OCI-LY7 (cell line): ENCODE results near the gene HYAL1. TPM values are rescaled to one million over a fixed set of nuclear protein-coding genes. Genes with fewer than 3 reads are reported as not detected.
A peak's percentile ranks its signal among the peaks of the same experiment; 100 is the strongest.

Experiments
- BruUV-seq: library from RNA; stranded (reverse); fragments of 400-500 nt; replicated peaks from 2 replicates; lab custom pipeline; 2021; lab: Mats Ljungman, UMichigan
- CTCF ChIA-PET: fragments of 300-600 bp; sonication (Branson Sonifier 250); formaldehyde crosslinking; loops from one replicate; lab custom pipeline; 2022; ENCODE audit warnings: antibody characterized with exemption; ENCODE audit not compliant: unreplicated experiment; lab: Charles Lee
- POLR2A ChIA-PET: fragments of 300-600 bp; sonication (Branson Sonifier 250); formaldehyde crosslinking; loops from one replicate; lab custom pipeline; 2022; ENCODE audit warnings: antibody characterized with exemption; lab: Charles Lee
- DNase-seq: peaks from one replicate; pipeline ENCODE4 v3.0.0-alpha.2; 2015; ENCODE audit warnings: low spot score
- H2AFZ ChIP-seq: fragments of 200-600 bp; sonication (generic), shearing (Covaris generic); 2 replicates; pipeline ENCODE4 v1.6.1; 2014; ENCODE audit warnings: mild to moderate bottlenecking, antibody characterized with exemption, low read length, moderate library complexity
- H3K27ac ChIP-seq: fragments of 200-600 bp; sonication (generic); 2 replicates; pipeline ENCODE4 v1.5.1; 2014; ENCODE audit warnings: mixed run types, low read depth, mild to moderate bottlenecking, moderate library complexity, low read length, inconsistent platforms; ENCODE audit not compliant: poor library complexity, severe bottlenecking
- H3K36me3 ChIP-seq: fragments of 200-600 bp; sonication (generic); 2 replicates; pipeline ENCODE4 v1.6.1; 2014; ENCODE audit warnings: mild to moderate bottlenecking, antibody characterized with exemption, low read length, moderate library complexity, mixed read lengths; ENCODE audit not compliant: insufficient read depth
- H3K4me1 ChIP-seq: fragments of 200-600 bp; sonication (generic); 2 replicates; pipeline ENCODE4 v1.5.1; 2014; ENCODE audit warnings: mild to moderate bottlenecking, low read length; ENCODE audit not compliant: insufficient read depth, poor library complexity, severe bottlenecking
- H3K4me2 ChIP-seq: fragments of 200-600 bp; sonication (generic); 2 replicates; pipeline ENCODE4 v1.6.1; 2014; ENCODE audit warnings: mild to moderate bottlenecking, low read length
- H3K4me3 ChIP-seq: fragments of 200-600 bp; sonication (generic); 2 replicates; pipeline ENCODE4 v1.5.1; 2014; ENCODE audit warnings: mild to moderate bottlenecking, low read depth, low read length; ENCODE audit not compliant: poor library complexity, severe bottlenecking
- H3K79me2 ChIP-seq: fragments of 200-600 bp; sonication (generic); 2 replicates; pipeline ENCODE4 v1.6.1; 2016; ENCODE audit warnings: low read depth, mild to moderate bottlenecking, low read length, moderate library complexity, mixed read lengths; ENCODE audit not compliant: insufficient read depth
- H3K9me2 ChIP-seq: fragments of 200-600 bp; sonication (generic); 2 replicates; pipeline ENCODE4 v1.6.1; 2016; ENCODE audit warnings: mild to moderate bottlenecking, low read length, mixed read lengths; ENCODE audit not compliant: insufficient read depth
- H3K9me3 ChIP-seq: fragments of 200-600 bp; sonication (generic); 2 replicates; pipeline ENCODE4 v1.6.1; 2014; ENCODE audit warnings: mild to moderate bottlenecking, mixed run types, low read length, mixed read lengths
- H4K20me1 ChIP-seq: fragments of 200-600 bp; sonication (generic); 2 replicates; pipeline ENCODE4 v1.6.1; 2014; ENCODE audit warnings: mild to moderate bottlenecking, antibody characterized with exemption, low read length, moderate library complexity, mixed read lengths; ENCODE audit not compliant: insufficient read depth
- EZH2phosphoT487 ChIP-seq: fragments of 200-600 bp; sonication (generic); IDR thresholded peaks from 2 replicates; pipeline ENCODE4 v1.6.1; 2018; ENCODE audit warnings: low read depth, borderline replicate concordance, mild to moderate bottlenecking, mixed run types, antibody characterized with exemption, low read length, moderate library complexity, mixed read lengths
- intact Hi-C: fragments of 100-400 bp; cut with micrococcal nuclease; formaldehyde crosslinking; loops from one replicate; pipeline ENCODE4 v1.10.0; 2022; ENCODE audit not compliant: unreplicated experiment
- total RNA-seq, 2 experiments: library from RNA; depleted of rRNA in 1 of 2; stranded (reverse); fragments of >200 nt in 1 of 2; shearing (Covaris generic) in 1 of 2; gene quantifications; 2 replicates each; pipeline ENCODE4 v1.2.3, GENCODE V29; 2014 to 2022
- TF ChIP-seq, protein P1 (sequence below): fragments of 200-600 bp; sonication (generic); conservative IDR thresholded peaks from 2 replicates; pipeline ENCODE4 v1.5.1; 2014; ENCODE audit warnings: mild to moderate bottlenecking, antibody characterized with exemption, low read length, moderate library complexity, mixed read lengths

The HYAL1 gene
- total RNA-seq, 2 experiments from 2014 or later = 0.36 to 0.85 TPM

DNA sequence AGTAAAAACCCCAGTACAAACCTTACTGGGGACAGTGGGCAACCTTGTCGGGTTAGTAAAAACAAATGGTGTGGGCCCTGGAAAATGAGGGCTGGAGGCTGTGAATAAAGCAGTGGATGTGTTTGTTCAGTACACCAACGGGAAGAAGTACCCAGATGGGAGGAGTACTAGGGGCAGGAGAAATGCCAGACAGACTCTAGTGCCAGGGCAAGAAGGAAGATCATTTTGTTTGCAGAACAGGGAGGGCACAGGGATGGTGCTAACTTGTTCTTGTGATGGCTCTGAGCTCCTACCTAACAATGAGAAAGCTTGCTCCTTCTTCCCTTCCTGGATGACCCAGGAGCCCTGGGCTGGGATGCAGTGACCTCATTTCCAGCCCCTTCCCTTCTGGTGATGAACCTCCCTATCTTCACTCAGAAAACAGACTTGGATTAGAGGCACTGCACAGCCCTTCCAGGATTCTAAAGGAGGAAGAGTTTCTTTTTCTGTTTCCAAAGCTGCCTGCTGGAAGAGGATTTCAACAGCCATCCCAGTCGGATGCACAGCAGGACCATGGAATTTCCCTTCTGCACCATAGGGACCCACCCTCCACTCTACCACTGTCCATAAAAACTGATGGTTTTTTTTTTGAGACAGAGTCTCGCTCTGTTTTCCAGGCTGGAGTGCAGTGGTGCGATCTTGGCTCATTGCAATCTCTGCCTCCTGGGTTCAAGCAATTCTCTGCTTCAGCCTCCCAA, 31.1 kb upstream of the HYAL1 start:
- Histone ChIP-seq H3K4me3 (peak overlapping the region; percentile 32), H3K79me2 (peaks cover 50% of the 10 kb centered on the region), H4K20me1 (peaks cover 5% of the 10 kb centered on the region), H3K27ac (peak overlapping the region; percentile 37), H3K36me3 (peaks cover 66% of the 10 kb centered on the region), H2AFZ (no peak overlapping the region), H3K4me2 (peak overlapping the region; percentile 90), H3K9me2 (no peaks in the 10 kb centered on the region), H3K9me3 (no peaks in the 10 kb centered on the region), H3K4me1 (peaks cover 46% of the 10 kb centered on the region)
- intact Hi-C loops = loop anchor here (5.0 kb wide), 2 partner anchors 37 to 97 kb away; partner anchors contain the start of genes GNAI2, HYAL3 and NAA80
- no peak for TF ChIP-seq EZH2phosphoT487
- TF ChIP-seq, protein P1, sequence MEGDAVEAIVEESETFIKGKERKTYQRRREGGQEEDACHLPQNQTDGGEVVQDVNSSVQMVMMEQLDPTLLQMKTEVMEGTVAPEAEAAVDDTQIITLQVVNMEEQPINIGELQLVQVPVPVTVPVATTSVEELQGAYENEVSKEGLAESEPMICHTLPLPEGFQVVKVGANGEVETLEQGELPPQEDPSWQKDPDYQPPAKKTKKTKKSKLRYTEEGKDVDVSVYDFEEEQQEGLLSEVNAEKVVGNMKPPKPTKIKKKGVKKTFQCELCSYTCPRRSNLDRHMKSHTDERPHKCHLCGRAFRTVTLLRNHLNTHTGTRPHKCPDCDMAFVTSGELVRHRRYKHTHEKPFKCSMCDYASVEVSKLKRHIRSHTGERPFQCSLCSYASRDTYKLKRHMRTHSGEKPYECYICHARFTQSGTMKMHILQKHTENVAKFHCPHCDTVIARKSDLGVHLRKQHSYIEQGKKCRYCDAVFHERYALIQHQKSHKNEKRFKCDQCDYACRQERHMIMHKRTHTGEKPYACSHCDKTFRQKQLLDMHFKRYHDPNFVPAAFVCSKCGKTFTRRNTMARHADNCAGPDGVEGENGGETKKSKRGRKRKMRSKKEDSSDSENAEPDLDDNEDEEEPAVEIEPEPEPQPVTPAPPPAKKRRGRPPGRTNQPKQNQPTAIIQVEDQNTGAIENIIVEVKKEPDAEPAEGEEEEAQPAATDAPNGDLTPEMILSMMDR = no peak
- DNase-seq = no peak
- ChIA-PET POLR2A (interaction anchor here (1.0 to 1.8 kb wide), 2 partner anchors 14 to 16 kb away, joined by 5 to 6 read pairs; partner anchors contain the start of genes CYB561D2 and NPRL2), CTCF (no interaction called here)
- no TSS peak for BruUV-seq

DNA sequence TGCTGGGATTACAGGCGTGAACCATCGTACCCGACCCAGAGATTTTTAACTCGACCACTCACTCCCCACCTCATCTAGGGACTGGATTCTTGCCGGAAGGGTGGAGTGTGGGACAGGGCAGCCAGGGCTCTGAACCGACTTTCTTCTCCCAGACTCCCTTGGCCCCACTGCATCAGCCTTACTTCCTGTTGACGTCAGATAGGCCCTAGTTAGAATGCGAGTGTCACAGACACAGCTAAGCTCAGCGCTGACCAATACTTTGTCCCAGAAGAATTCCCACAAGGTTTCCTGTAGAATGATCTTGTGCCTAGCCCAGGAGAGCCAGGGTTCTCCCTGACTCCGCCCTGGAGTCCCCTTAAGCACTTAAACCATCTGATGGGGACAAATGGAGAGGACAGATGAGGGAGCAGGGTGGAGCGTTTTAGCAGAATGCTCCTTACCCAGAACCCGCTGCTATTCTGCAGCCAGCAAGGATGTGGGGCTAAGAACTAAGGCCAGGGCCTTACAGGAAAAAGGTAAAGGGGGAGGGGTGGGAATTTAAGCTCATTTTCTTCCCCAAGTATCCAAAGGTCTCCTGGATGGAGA, 30.5 kb upstream of the HYAL1 start:
- peaks cover 5% of the 10 kb centered on the region for H4K20me1 ChIP-seq
- intact Hi-C loops = no loop called here
- no TSS peak for BruUV-seq
- peak overlapping the region; percentile 37 for H3K27ac ChIP-seq
- H3K9me2 ChIP-seq = no peaks in the 10 kb centered on the region
- ChIA-PET CTCF (no interaction called here), POLR2A (interaction anchor here (1.0 to 1.8 kb wide), 2 partner anchors 14 to 16 kb away, joined by 5 to 6 read pairs; partner anchors contain the start of genes CYB561D2 and NPRL2)
- H3K36me3 ChIP-seq = peaks cover 70% of the 10 kb centered on the region
- TF ChIP-seq, protein P1 = no peak
- no peak for TF ChIP-seq EZH2phosphoT487
- no peaks in the 10 kb centered on the region for H3K9me3 ChIP-seq
- H3K4me3 ChIP-seq = peak overlapping the region; percentile 32
- DNase-seq = no peak
- H3K4me1 ChIP-seq = peaks cover 39% of the 10 kb centered on the region
- H2AFZ ChIP-seq = no peak overlapping the region
- peaks cover 50% of the 10 kb centered on the region for H3K79me2 ChIP-seq
- H3K4me2 ChIP-seq = peak overlapping the region; percentile 90
